Jurkat, Clone E6-1 (cell line): ENCODE results near the gene ZNF750.
A peak's percentile ranks its signal among the peaks of the same experiment; 100 is the strongest.

Source experiments
- DNase-seq: peaks from one replicate; pipeline ENCODE4 v3.0.0-alpha.2; 2011; ENCODE audit warnings: low read depth, low spot score
- H3K4me3 ChIP-seq: 2 replicates; pipeline ENCODE4 v1.5.1; 2011; ENCODE audit warnings: mild to moderate bottlenecking, low read length, control low read depth, moderate library complexity

ZNF750 gene

DNA sequence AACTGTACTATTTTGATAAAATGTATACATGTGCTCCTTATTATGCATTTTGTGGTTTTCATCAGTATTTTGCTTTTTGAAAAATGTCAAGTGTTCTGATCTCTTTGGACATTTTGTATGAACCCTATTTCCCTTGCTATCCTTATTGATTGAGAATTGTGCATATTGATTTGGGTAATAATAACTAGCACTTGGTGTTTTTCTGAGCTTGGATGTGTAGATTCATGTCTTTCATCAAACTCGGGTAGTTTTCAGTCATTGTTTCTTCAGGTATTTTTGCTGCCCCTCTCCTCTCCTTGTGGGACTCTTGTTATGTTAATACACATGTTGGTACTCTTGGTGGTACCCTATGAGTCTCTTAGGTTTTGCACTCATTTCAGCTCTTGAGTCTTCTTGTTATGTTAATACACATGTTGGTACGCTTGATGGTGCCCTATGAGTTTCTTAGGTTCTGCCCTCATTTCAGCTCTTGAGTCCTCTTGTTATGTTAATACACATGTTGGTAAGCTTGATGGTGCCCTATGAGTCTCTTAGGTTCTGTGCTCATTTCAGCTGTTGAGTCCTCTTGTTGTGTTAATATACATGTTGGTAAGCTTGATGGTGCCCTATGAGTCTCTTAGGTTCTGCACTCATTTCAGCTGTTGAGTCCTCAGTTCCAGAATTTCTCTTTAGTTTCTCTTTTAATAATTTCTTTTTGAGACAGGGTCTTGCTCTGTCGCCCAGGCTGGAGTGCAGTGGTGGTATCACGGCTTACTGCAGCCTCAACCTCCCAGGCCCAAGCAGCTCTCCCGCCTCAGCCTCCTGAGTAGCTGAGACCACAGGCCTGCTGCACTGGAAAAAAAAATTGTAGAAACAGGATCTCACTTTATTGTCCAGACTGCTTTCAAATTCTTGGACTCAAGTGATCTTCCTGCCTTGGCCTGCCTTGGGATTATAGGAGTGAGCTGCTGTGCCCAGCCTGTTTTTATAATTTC lies 19.3 kb downstream of the ZNF750 start:
- no peak overlapping the region for H3K4me3 ChIP-seq
- DNase-seq = no peak

- DNase-seq = no peak
- H3K4me3 ChIP-seq = no peak overlapping the region
Measured at GRCh38 chr17:82817947-82818346, 21.9 kb downstream of the ZNF750 start.

DNA sequence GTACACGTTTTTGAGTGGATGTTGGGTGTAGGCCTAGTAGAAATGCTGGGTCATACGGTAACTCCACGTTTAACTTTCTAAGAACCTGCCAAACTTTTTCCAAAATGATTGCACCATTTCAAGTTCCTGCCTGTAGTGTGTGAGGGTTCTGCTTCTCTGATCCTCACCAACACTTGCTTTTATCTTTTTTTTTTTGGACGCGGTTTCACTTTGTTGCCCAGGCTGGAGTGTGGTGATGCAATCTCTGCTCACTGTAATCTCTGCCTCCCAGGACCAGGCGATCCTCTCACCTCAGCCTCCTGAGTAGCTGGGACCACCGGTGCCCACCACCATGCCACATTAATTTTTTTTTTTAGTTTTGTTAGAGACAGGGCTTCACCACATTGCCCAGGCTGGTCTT lies 23.5 kb downstream of the ZNF750 start:
- peak; percentile 27 for DNase-seq
- H3K4me3 ChIP-seq = no peak overlapping the region

GRCh38 chr17:82815790-82816305 lies 24.0 kb downstream of the ZNF750 start:
- no peak for DNase-seq
- no peak overlapping the region for H3K4me3 ChIP-seq

- DNase-seq = no peak
- H3K4me3 ChIP-seq = no peak overlapping the region
Measured at GRCh38 chr17:82815354-82815753, 24.5 kb downstream of the ZNF750 start.

DNA sequence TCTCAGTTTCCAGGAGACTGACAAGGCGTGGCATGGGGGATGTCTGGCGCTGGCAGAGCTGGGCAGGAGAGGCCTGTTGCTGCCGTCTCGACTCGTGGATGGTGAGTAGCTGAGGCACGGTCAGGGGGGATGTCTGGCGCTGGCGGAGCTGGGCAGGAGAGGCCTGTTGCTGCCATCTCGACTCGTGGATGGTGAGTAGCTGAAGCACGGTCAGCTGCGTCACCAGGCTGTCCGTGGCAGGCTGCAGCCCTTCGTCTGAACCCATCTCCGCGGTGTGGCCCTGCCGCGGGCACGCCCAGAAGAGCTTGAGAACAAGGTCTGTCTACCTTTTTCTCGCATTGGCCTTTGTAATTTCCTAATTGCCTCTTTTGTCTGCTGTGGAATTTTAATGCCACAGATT lies 25.0 kb downstream of the ZNF750 start:
- no peak for DNase-seq
- no peak overlapping the region for H3K4me3 ChIP-seq

GRCh38 chr17:82813299-82814051 lies 26.3 kb downstream of the ZNF750 start:
- H3K4me3 ChIP-seq = no peak overlapping the region

DNA sequence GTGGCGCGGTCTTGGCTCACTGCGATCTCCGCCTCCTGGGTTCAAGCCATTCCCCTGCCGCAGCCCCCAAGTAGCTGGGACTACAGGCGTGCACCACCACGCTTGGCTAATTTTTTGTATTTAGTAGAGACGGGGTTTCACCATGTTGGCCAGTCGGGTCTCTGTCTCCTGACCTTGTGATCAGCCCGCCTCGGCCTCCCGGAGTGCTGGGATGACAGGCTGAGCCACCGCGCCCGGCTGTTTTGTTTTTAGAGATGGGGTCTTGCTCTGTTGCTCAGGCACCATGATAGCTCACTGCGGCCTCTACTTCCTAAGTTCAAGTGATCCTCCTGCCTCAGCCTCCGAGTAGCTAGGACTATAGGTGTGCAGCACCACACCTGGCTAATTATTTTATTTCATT lies 27.2 kb downstream of the ZNF750 start:
- no peak for DNase-seq
- no peak overlapping the region for H3K4me3 ChIP-seq

More at GRCh38 chr17:82813299-82814051, 26.3 kb downstream of the ZNF750 start:
- no peak for DNase-seq

DNA sequence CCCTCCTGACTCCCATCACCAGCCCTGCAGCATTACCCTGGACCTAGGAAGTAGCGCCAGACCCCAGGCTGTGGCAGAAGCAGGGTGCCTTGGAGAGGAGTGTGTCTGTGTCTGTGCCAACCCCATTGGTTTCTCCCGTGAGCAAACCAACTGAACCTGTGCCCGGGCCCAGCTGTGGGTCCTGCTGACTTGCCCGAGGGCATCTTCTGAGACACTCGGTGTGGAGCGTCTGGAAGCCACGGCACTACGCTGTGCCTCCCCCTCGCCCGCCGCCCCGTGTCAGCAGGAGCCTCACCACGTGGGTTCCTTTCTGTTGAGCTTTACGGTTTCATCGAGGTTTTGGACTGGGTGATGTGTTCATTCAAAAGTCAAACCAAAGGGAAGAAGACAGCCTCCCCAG lies 27.8 kb downstream of the ZNF750 start:
- H3K4me3 ChIP-seq = no peak overlapping the region
- no peak for DNase-seq

- no peak for DNase-seq
- H3K4me3 ChIP-seq = no peak overlapping the region
Measured at GRCh38 chr17:82810644-82811430, 29.0 kb downstream of the ZNF750 start.

DNA sequence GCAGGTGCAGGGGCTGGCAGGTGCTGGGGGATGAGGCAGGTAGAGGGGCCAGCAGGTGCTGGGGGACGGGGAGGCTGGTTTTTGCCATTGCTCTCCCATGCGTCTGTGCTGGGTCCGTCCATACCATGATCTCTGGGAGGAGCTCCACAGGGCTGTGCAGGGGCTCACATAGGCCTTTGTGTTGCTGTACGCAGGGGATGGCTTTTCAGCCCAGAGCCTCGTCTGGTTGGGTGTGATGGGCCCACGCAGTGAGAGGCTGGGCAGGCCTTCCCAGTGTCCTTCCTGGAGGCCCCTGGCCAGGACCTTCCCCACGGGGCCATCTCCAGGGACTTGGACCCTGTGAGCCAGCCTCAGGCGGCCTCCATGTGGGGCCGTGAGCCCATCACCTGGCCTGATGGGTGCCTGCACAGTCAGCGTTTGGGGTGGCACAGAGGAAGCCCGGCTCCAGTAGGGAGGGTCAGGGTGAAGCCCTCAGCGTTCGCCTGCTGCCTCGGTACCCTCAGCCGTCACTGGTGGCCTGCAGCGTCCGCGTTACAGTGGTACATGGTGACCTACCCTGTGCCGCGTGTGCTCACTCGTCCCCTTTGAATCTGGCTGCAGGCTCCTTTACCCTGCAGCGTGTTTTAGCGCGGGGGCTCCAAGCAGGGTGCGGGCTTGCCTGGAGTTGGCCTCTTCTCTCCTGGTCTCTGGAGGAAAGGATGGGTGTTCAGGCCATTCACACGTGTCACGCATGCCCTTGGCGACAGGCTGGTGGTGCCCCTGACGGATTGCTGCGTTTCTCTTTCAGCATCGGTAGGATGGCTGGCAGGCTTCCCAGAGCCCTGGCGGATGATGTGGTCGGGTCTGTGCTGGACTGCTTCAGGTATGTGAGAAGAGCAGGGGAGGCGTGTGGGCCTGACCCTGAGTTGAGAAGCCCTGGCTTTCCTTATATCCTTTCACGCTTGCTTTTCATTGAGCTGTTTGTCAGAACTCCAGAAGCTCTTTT lies 30.6 kb downstream of the ZNF750 start:
- no peak for DNase-seq
- H3K4me3 ChIP-seq = no peak overlapping the region

- H3K4me3 ChIP-seq = no peak overlapping the region
- no peak for DNase-seq
Measured at GRCh38 chr17:82808006-82808405, 31.8 kb downstream of the ZNF750 start.

DNA sequence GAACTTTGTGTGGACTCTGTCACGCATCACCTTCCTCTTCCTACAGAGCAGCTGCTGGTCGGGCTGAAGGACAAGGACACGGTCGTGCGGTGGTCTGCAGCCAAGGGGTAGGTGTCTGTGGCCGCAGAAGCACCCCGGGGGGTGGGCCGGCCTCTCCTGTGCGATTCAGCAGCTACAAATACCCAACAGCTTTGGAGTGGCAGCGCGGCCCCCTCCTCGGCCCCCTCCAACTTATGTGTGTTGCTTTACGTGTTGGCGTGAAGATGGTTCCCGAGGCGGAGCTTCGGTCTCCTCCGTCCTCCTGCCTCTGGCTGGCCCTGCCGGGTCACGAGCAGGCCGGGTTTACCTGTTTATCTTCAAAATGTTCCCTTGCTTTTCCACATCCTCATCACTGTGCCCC lies 32.3 kb downstream of the ZNF750 start:
- H3K4me3 ChIP-seq = no peak overlapping the region
- DNase-seq = no peak

DNA sequence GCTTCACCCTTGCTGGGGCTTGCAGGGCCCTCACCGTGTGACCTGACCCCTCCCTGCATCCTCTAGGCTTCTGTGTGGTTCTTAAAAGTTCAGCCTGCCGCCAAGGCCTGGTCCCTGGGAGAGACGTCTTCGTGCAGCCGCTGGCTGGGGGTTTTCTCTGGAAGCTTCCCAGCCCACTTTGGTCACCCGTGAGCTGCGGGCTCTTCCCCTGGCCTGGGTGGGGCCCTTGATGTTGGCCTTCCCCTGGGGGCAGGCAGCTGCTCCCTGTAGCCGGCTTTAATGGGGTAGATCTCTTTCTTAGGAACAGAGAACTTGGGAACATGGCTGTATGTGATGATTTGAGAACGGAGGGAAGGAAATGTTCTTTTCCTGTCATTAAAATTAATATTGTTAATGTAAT lies 32.7 kb downstream of the ZNF750 start:
- H3K4me3 ChIP-seq = no peak overlapping the region
- no peak for DNase-seq

DNA sequence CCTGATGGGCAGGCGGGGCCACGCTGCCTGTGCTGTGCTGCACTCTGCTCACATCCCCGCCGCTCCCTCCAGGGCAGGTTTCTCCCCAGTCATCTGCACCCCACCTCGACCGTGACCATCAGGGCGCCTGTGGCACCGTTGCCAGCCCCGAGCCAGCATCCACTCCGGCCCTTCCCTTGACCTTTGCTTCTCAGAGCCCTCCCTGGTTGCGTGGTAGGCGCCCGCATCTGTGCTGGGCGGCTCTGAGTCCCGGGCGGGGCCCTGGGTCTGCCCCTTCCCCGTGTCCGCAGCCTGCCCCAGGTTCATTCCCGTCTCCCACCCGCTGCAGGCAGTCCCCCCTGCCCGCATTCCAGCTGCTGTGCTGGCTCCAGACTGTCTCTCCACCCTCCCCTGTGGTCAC lies 33.2 kb downstream of the ZNF750 start:
- DNase-seq = no peak
- H3K4me3 ChIP-seq = no peak overlapping the region

DNA sequence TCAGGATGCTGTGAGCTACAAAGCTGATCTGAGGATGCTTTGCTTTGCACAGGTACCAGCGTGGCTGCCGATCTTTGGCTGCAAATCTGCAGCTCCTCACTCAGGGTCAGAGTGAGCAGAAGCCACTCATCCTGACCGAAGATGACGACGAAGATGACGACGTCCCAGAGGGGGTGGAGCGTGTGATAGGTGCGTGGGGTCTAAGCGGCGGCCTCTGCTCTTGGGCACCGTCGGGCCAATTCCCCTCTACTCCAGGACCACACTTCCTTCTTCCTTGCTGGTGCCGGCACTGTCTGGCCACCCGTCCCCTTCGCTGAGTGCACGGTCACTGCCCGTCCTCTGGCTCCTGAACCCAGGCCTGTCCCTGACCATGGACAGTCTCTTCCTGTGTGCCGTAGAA lies 34.0 kb downstream of the ZNF750 start:
- no peak for DNase-seq
- no peak overlapping the region for H3K4me3 ChIP-seq

DNA sequence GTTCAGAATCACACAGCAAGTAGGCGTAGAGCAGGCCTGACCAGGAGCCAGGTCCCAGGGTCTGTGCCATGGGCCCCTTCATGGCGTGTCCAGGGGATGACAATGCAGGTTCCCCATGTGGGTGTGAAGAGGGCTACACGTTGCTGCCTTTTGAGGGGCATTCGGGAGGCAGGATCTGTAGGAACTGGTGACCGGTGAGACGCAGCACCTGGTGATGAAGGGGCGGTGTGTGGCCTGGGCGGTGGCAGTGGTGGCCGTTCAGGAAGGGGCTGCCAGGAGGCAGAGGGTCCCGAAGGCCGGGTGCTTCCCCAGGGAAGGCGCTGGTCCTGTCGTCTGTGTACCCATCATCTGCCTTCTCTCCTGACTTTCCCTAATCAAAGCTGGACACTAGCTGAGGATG lies 34.6 kb downstream of the ZNF750 start:
- no peak for DNase-seq

GRCh38 chr17:82804442-82805191 lies 35.2 kb downstream of the ZNF750 start:
- no peak overlapping the region for H3K4me3 ChIP-seq
- no peak for DNase-seq

More for the DNA sequence above, 34.6 kb downstream of the ZNF750 start:
- H3K4me3 ChIP-seq = no peak overlapping the region
